Activated CD4-positive, alpha-beta T cell treated with anti-CD3 and anti-CD28 coated beads, Interleukin-2, Interleukin-6, amounts not matched to agents 100 ng/mL and 50 ng/mL, durations not matched to agents 16 hours and 8 hours (primary cell): ENCODE data around the gene ANKRD23.
"Not testable (repeated sequence)": the region's sequence is repeated elsewhere in the genome, so short reads cannot be mapped to it uniquely, and the experiment has no call there.

ENCODE experiments used
- DNase-seq: peaks from one replicate; pipeline ENCODE4 v3.0.0-alpha.2; 2020

Gene ANKRD23

GRCh38 chr2:96843538-96844268, at the start of gene ANKRD23:
ANKRD23 (minus strand) TSS chr2:96844021; CDS start chr2:96843992, 29 bp downstream.
- no peak for DNase-seq

DNA sequence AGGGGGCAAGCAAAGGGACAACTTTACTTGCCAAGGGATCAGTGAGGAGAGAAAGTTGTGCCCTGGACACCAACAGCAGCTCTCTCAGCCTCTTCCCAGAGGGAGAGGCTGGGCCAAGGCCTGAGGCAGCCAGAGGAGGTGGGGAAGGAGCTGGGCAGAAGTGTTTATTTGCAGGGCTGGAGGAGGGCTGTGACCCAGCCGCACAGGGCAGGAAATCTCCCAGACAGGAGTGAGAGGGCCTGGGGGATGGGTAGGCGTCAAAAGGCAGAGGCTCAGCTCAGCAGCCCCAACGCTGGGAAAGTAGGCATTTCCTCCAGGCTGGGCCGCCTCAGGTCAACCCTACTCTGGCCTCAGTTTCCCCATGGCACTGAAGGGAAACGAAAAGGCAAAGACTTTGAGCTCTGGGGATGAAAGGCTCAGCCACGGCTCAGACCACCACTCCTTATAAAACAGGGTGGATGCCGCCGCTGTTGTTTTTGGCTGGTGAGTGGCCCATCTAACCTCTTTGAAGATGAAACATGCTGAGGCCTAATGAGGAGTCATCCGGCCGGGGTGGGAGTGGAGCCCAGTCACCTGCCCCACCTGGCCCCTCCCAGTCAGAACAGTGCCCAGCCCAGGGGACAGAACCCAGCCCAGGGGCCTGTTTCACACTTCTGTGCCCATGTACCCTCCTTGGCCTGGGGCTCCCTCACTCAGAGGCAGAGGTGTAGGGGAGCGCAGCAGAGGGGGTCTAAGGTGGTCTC, 47.9 kb upstream of the ANKRD23 start:
- DNase-seq: no peak

- no peak for DNase-seq
Measured at GRCh38 chr2:96890726-96891385, 47.0 kb upstream of the ANKRD23 start.

DNA sequence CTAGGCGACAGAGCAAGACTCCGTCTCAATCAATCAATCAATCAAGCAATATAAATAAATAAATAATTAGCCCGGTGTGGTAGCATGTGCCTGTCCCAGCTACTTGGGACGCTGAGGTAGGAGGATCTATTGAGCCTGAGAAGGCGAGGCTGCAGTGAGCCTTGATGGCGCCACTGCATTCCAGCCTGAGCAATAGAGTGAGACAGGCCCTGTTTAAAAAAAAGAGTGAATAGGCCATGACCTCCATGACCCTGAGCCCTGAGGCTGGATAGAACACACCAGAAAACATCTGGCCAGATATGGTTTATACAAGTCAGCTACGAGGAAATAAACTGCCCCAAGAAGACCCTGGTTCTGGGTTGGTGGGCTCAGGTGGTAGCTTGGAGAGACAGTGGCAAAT, 46.4 kb upstream of the ANKRD23 start:
- DNase-seq: no peak

GRCh38 chr2:96889502-96889901, 45.7 kb upstream of the ANKRD23 start:
- DNase-seq: not testable (repeated sequence)

GRCh38 chr2:96888072-96889011, 44.5 kb upstream of the ANKRD23 start:
- no peak for DNase-seq

GRCh38 chr2:96887493-96888012, 43.7 kb upstream of the ANKRD23 start:
- no peak for DNase-seq

GRCh38 chr2:96885432-96886347, 41.9 kb upstream of the ANKRD23 start:
- DNase-seq: no peak

DNA sequence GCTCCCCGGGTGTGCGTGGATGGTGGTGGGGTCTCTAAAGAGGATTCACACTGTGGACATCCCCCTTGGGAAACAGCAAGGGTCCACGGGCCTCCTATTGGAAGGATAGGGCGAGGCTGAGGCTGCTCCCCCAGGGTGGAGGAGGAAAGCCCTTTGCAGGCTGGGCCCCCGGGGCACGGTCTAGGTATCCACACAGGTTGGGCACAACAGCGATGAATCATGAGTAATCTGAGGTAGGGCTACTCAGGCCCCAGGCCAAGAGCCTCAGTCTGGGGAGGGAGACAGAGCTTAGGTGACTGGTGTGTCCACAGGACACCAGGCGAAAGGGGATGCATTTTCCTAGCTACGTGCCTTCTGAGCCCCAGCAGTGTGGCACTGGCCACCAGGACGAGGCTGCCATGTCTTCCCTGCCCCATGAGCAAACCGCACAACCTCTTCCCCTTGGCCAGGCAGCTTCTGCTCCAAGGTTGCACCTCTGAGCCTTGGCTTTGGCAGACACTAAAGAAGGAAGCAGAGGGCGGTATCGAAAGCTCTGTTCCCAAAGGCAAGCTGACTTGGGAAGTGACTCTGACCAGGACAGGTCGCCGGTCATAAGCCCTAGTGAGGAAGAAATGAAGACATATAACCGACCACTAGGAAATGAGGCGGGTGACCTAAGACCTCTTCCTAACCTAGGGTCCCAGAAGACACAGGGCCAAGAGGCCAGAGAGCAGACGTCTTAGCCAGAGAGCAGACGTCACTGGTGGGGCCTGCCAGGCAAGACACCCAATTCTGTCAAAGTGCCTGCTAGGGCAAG, 40.7 kb upstream of the ANKRD23 start:
- no peak for DNase-seq

DNA sequence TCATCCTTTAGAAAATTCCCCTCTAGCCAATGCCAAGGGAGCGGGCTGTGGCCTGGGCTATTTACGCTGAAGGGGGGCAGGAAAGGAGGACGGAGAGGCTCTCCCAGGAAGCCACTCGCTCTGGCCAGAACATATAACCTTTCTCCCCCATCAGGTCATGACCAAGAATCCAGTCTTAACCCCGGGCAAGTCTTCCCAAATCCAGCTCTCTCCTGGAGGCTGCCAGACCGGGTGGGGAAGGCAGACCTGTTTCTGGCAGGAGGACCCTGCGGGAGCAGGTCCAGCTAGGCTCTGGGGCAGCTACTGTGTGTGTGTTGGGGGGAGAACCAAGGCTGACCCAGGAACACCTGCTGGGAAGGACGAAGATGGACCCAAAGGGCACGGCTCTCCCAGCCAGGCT, 39.5 kb upstream of the ANKRD23 start:
- no peak for DNase-seq

DNA sequence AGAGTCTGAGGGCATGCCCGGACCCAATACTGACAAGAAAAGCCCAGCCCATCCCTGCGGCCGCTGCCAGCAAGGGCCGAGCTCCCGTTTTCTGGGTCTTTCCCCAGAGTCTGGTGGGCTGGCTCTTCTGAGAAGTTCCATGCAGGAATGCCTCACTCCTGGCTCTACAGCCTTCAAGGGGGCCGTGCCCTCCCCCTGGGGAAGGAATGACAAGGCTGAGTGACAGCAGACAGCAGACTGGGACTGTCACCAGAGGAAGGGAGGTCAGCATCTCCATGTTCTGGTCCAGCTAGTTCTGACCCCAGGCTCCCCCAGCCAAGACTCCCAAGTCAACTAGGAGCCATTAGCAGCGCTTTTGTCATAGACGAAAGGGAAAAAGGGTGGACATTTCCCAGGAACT, 39.1 kb upstream of the ANKRD23 start:
- DNase-seq: no peak

- no peak for DNase-seq
Measured at GRCh38 chr2:96882230-96882629, 38.4 kb upstream of the ANKRD23 start.

DNA sequence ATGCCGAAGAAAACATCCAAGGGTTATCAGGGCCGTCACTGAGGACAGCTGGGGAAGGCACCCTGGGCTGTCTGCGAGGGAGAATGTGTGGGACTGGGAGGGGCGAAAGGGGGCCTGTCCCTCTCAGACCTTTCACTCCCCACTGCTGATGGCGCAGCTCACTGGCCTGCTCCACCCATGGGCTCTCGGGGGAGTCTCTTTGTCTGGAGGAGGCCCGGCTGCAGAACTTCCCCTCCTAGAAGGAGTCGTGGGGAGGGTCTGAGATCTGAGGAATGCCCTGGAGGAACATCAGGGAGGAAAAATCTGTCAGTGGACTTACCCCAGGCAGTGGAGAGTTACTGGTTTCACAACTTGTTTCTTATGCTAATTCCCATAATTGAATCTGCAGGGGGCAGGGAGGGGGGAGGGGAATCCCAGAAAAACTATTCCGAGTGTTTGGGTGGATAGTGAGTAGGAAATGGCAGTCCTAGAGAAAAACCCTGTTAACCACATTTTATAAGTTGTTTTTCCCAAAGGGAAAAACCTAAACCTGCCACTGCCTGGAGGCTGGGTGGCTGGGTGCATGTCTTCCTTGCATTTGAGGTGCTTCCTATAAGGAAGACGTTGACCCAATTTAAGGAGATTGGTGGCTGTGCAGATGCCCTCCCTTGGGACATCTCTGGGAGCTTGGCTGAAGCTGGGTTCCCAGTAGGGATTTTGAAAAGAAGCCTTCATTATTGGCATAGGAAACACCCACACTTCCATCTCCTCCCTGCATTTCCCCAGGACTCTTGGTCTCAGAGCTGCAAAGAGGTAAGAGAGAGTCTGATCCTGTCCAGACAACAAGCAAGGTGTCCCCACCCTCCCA, 37.8 kb upstream of the ANKRD23 start:
- no peak for DNase-seq

DNA sequence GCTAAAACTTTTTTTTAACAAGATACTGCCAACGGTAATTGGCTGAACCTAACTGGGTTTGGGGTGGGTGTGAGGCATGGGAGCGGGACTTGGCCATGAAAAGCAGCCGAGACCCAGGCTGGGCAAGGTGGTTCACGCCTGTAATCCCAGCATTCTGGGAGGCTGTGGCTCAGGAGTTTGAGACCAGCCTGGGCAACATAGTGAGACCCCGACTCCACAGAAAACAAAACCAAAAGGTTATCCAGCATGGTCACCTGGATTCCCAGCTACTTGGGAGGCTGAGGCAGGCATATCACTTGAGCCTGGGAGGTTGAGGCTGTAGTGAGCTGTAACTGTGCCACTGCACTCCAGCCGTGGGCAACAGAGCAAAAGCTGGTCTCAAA, 37.1 kb upstream of the ANKRD23 start:
- no peak for DNase-seq

DNA sequence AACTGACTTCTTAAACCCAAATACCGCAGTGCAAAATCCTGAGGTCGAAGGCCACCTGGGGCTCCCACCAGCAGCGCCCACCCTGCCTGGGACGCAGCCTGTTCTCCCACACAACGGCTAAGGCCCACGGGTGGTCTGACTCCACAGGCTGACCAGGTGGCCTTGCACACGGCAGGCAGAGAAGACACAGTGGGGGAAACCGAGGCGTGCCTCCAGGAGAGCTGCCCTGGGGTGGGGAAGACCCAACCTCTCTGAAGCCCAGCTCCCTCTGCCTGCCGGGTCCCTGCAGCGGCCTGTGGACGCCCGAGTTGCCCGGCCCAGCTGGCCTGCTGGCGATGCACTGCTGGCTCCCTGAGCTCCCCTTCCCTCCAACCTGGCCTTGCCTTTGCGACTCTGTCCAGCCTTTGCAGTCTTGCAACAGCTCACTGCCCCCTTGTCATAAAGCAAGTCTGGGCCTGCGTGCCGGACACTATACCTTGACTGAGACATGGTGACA, 35.8 kb upstream of the ANKRD23 start:
- DNase-seq: no peak

GRCh38 chr2:96878796-96879544, 35.1 kb upstream of the ANKRD23 start:
- DNase-seq: no peak

DNA sequence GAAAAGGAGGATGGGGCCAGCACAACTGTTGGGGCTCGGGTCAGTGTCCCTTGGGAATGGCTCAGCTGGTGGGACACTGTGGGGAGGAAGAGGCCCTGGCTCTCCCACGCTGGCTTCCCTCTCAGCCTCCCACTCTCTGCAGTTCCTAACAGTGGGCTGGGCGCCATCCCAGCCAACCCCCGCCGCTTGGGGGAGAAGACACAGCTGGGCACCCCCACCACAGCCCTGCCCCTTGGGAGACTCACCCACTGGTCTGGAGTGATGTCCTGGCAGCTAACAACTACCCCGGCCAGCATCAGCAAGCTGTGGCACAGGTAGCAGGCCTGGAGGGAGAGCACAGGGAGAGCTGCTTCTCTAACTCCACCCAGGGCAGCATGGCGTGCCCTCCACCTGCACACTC, 34.4 kb upstream of the ANKRD23 start:
- no peak for DNase-seq

DNA sequence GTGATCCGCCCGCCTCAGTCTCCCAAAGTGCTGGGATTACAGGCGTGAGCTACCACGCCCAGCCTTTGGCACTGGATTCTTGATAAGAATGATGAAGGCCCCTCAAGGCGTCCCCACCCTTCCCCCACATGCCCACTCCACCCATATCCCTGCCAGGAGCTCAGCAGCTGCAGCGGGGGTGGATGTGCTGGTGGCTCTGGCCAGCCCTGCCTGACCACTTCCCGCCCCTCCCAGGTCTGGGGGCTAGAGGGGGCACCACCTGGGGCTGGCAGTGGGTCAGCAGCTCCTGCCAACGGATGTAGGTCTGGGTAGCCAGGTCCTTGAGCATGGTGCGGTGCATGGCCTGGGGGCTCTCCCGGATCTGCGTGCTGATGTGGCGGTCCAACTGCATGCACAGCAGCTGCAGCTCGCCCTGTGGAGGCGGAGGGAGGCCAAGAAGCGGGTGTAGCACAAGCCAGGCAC, 33.8 kb upstream of the ANKRD23 start:
- no peak for DNase-seq

GRCh38 chr2:96877042-96877451, 33.2 kb upstream of the ANKRD23 start:
- DNase-seq: no peak
